Lung (tissue), 12 donors: ENCODE results near the gene GSTM4. TPM values are rescaled to one million over a fixed set of nuclear protein-coding genes. Genes with fewer than 3 reads are reported as not detected.
A peak's percentile ranks its signal among the peaks of the same experiment; 100 is the strongest.

Source experiments
- ATAC-seq: fragments of 200-7000 bp; cut with Tn5 transposase; one replicate; pipeline ENCODE4 v1.9.1; 2020; ENCODE audit warnings: moderate number of reproducible peaks; ENCODE audit not compliant: insufficient read depth, low FRiP score
- DNase-seq, 3 donors: peaks; one replicate each; pipeline ENCODE4 v3.0.0-alpha.2; 2013 to 2017
- H3K27ac ChIP-seq, 2 donors: one replicate each; pipeline ENCODE4 v1.5.1; 2013; ENCODE audit warnings: mild to moderate bottlenecking in 2 of 2, moderate library complexity in 2 of 2, control low read depth in 1 of 2, inconsistent platforms in 1 of 2, low read depth in 1 of 2, low read length in 1 of 2
- H3K27me3 ChIP-seq, 3 donors: one replicate each; pipeline ENCODE4 v1.5.1; 2013; ENCODE audit warnings: low read length in 2 of 3; ENCODE audit not compliant: control insufficient read depth in 3 of 3, insufficient read depth in 3 of 3
- H3K36me3 ChIP-seq, 4 donors: one replicate each; pipeline ENCODE4 v1.5.1; 2013; ENCODE audit warnings: low read length in 4 of 4, mild to moderate bottlenecking in 1 of 4, moderate library complexity in 1 of 4; ENCODE audit not compliant: control insufficient read depth in 4 of 4, insufficient read depth in 4 of 4
- H3K4me1 ChIP-seq, 5 donors: one replicate each; pipeline ENCODE4 v1.5.1; 2013; ENCODE audit warnings: low read length in 5 of 5, mild to moderate bottlenecking in 2 of 5, moderate library complexity in 1 of 5; ENCODE audit not compliant: control insufficient read depth in 5 of 5, insufficient read depth in 5 of 5
- H3K4me3 ChIP-seq: one replicate; pipeline ENCODE4 v1.5.1; 2013; ENCODE audit warnings: mild to moderate bottlenecking, control low read depth, moderate library complexity
- H3K9ac ChIP-seq, 2 donors: one replicate each; pipeline ENCODE4 v1.5.1; 2013; ENCODE audit warnings: low read length in 2 of 2, control low read depth in 1 of 2; ENCODE audit not compliant: insufficient read depth in 1 of 2
- H3K9me3 ChIP-seq, 4 donors: one replicate each; pipeline ENCODE4 v1.5.1; 2013; ENCODE audit warnings: low read length in 3 of 4, mild to moderate bottlenecking in 1 of 4, moderate library complexity in 1 of 4; ENCODE audit not compliant: control insufficient read depth in 4 of 4, insufficient read depth in 3 of 4
- CTCF ChIP-seq: IDR thresholded peaks from 2 replicates; pipeline ENCODE4 v1.5.1; 2012; ENCODE audit warnings: mild to moderate bottlenecking; ENCODE audit errors: control extremely low read depth, extremely low read depth
- WGBS, 2 donors: extraction: QIAGEN DNeasy Blood & Tissue Kit; methylation state at CpG; one replicate each; pipeline ENCODE4 v1.1.7; 2013; 5-methylcytosine and 5-hydroxymethylcytosine counted together
- polyA plus RNA-seq, 2 donors: library from polyadenylated mRNA; stranded (reverse); fragments of 200-250 nt; gene quantifications; one replicate each; pipeline ENCODE4 v1.2.1, GENCODE V29; 2013
- total RNA-seq, 2 donors: library from RNA; depleted of rRNA in 1 of 2; stranded (reverse); fragments of >200 nt in 1 of 2; gene quantifications; one replicate each; pipeline ENCODE4 v1.2.1, GENCODE V29; 2014 to 2021
- donor health status: control.
- donor health status: control.
- donor health status: Bipolar disorder and iron deficiency.
- donor health status: healthy.
- donor health status: DM: yes; HTN: yes; CAD: no.

The GSTM4 gene
- total and polyA plus RNA-seq, 4 donors = 8.8 to 19.7 (median 17.9) TPM

- peaks cover 0 to 9% (median 3%) of the 10 kb centered on the region in 5 donors for H3K4me1 ChIP-seq
- no peak for ATAC-seq
Measured at GRCh38 chr1:109644670-109645069, 11.2 kb upstream of the GSTM4 start.

GRCh38 chr1:109649491-109649914, 6.4 kb upstream of the GSTM4 start:
- ATAC-seq = no peak
- Histone ChIP-seq H3K36me3 (no peaks in the 10 kb centered on the region), H3K27ac (no peak overlapping the region), H3K9me3 (no peaks in the 10 kb centered on the region), H3K9ac (no peak overlapping the region), H3K4me3 (no peak overlapping the region), H3K4me1 (peaks cover 0 to 8% (median 0%) of the 10 kb centered on the region in 5 donors), H3K27me3 (no peaks in the 10 kb centered on the region)
- WGBS, 2 donors = 73 to 76% methylated on average over 4 of the region's 4 CpGs
- peak in 2 of 3 donors; percentile 59 to 71 for DNase-seq
- TF ChIP-seq CTCF = no peak

More at GRCh38 chr1:109644670-109645069, 11.2 kb upstream of the GSTM4 start:
- DNase-seq = peak in 2 of 3 donors; percentile 83 to 84
- H3K9ac ChIP-seq = no peak overlapping the region
- H3K4me3 ChIP-seq = no peak overlapping the region
- no peak for TF ChIP-seq CTCF
- H3K9me3 ChIP-seq = no peaks in the 10 kb centered on the region
- 60% methylated on average over 10 of the region's 10 CpGs; no CpG with 5 or more reads in 1 of the 2 donors for WGBS, 2 donors
- no peak overlapping the region for H3K27ac ChIP-seq
- no peaks in the 10 kb centered on the region for H3K36me3 ChIP-seq
- H3K27me3 ChIP-seq = no peaks in the 10 kb centered on the region

GRCh38 chr1:109650609-109651008, 5.3 kb upstream of the GSTM4 start:
- Histone ChIP-seq H3K4me3 (no peak overlapping the region), H3K9ac (no peak overlapping the region), H3K27ac (no peak overlapping the region), H3K9me3 (no peaks in the 10 kb centered on the region), H3K27me3 (no peaks in the 10 kb centered on the region), H3K36me3 (no peaks in the 10 kb centered on the region), H3K4me1 (peaks cover 0 to 7% (median 0%) of the 10 kb centered on the region in 5 donors)
- no peak for TF ChIP-seq CTCF
- no peak for DNase-seq
- WGBS, 2 donors = 70 to 88% methylated on average over 3 of the region's 3 CpGs
- no peak for ATAC-seq

- H3K27me3 ChIP-seq = no peaks in the 10 kb centered on the region
- no peaks in the 10 kb centered on the region for H3K36me3 ChIP-seq
- no peak overlapping the region for H3K4me3 ChIP-seq
- ATAC-seq (no peak), DNase-seq (no peak)
- H3K9me3 ChIP-seq = no peaks in the 10 kb centered on the region
- 72 to 82% methylated on average over 2 of the region's 2 CpGs for WGBS, 2 donors
- no peak for TF ChIP-seq CTCF
- peaks cover 0 to 8% (median 0%) of the 10 kb centered on the region in 5 donors for H3K4me1 ChIP-seq
- no peak overlapping the region for H3K27ac ChIP-seq
- H3K9ac ChIP-seq = no peak overlapping the region
Measured at GRCh38 chr1:109652402-109652801, 3.5 kb upstream of the GSTM4 start.
